ENCODE measurements around the gene HES3.
A peak's percentile ranks its signal among the peaks of the same experiment; 100 is the strongest.

Gene HES3

GRCh38 chr1:6260961-6261614 lies 17.1 kb downstream of the HES3 start, which contains the start of gene GPR153:
GPR153 (minus strand) TSS chr1:6261098; CDS start chr1:6254905, 6,193 bp downstream.
- FAIRE-seq (no peak), DNase-seq (ENCODE audit: low spot score) (no peak)

GRCh38 chr1:6261615-6261995 lies 17.6 kb downstream of the HES3 start:
- no peak for DNase-seq (ENCODE audit: low spot score)
- no peak for FAIRE-seq

- FAIRE-seq (no peak), DNase-seq (ENCODE audit: low spot score) (no peak)
Measured at GRCh38 chr1:6262555-6263420, 18.8 kb downstream of the HES3 start.

GRCh38 chr1:6263716-6264115 lies 19.7 kb downstream of the HES3 start:
- no peak for FAIRE-seq
- no peak for DNase-seq (ENCODE audit: low spot score)

- DNase-seq (ENCODE audit: low spot score) (no peak), FAIRE-seq (no peak)
Measured at GRCh38 chr1:6265151-6265550, 21.2 kb downstream of the HES3 start.

- FAIRE-seq = no peak
Measured at GRCh38 chr1:6266641-6267040, 22.7 kb downstream of the HES3 start.

GRCh38 chr1:6267686-6268322 lies 23.8 kb downstream of the HES3 start:
- no peak for FAIRE-seq

More at GRCh38 chr1:6266641-6267040, 22.7 kb downstream of the HES3 start:
- DNase-seq (ENCODE audit: low spot score) = no peak

GRCh38 chr1:6268415-6268814 lies 24.4 kb downstream of the HES3 start:
- no peak for FAIRE-seq

More at GRCh38 chr1:6267686-6268322, 23.8 kb downstream of the HES3 start:
- DNase-seq (ENCODE audit: low spot score) = peak; percentile 52

GRCh38 chr1:6269296-6269695 lies 25.3 kb downstream of the HES3 start:
- FAIRE-seq (no peak), DNase-seq (ENCODE audit: low spot score) (no peak)

More at GRCh38 chr1:6268415-6268814, 24.4 kb downstream of the HES3 start:
- no peak for DNase-seq (ENCODE audit: low spot score)

- FAIRE-seq (no peak), DNase-seq (ENCODE audit: low spot score) (no peak)
Measured at GRCh38 chr1:6269720-6270400, 25.9 kb downstream of the HES3 start.

- DNase-seq (ENCODE audit: low spot score) (no peak), FAIRE-seq (no peak)
Measured at GRCh38 chr1:6270401-6270800, 26.4 kb downstream of the HES3 start.

- FAIRE-seq (no peak), DNase-seq (ENCODE audit: low spot score) (no peak)
Measured at GRCh38 chr1:6271006-6271405, 27.0 kb downstream of the HES3 start.

GRCh38 chr1:6271554-6271953 lies 27.6 kb downstream of the HES3 start:
- no peak for FAIRE-seq

GRCh38 chr1:6272452-6272851 lies 28.5 kb downstream of the HES3 start:
- DNase-seq (ENCODE audit: low spot score) (no peak), FAIRE-seq (no peak)

More at GRCh38 chr1:6271554-6271953, 27.6 kb downstream of the HES3 start:
- DNase-seq (ENCODE audit: low spot score) = no peak

GRCh38 chr1:6272868-6273267 lies 28.9 kb downstream of the HES3 start:
- DNase-seq (ENCODE audit: low spot score) (no peak), FAIRE-seq (no peak)

- FAIRE-seq (no peak), DNase-seq (ENCODE audit: low spot score) (peak; percentile 23)
Measured at GRCh38 chr1:6273380-6273891, 29.5 kb downstream of the HES3 start.

- no peak for FAIRE-seq
Measured at GRCh38 chr1:6274102-6274501, 30.1 kb downstream of the HES3 start.

GRCh38 chr1:6274622-6275139 lies 30.7 kb downstream of the HES3 start:
- DNase-seq (ENCODE audit: low spot score) (no peak), FAIRE-seq (no peak)

More at GRCh38 chr1:6274102-6274501, 30.1 kb downstream of the HES3 start:
- DNase-seq (ENCODE audit: low spot score) = no peak

GRCh38 chr1:6275826-6276782 lies 32.1 kb downstream of the HES3 start:
- DNase-seq (ENCODE audit: low spot score) (no peak), FAIRE-seq (no peak)

Measured in RCC 7860 (cell line).